HUES48 (cell line): Measurements from ENCODE around the gene GPRIN2.

ENCODE experiments used
- H3K27ac ChIP-seq: one replicate; pipeline ENCODE4 v1.7.0; 2013; ENCODE audit warnings: low read depth, low read length, inconsistent platforms
- H3K27me3 ChIP-seq: 2 replicates; pipeline ENCODE4 v1.6.1; 2013; ENCODE audit warnings: mild to moderate bottlenecking, low read length; ENCODE audit not compliant: control insufficient read depth, insufficient read depth
- H3K36me3 ChIP-seq: 2 replicates; pipeline ENCODE4 v1.6.1; 2013; ENCODE audit warnings: low read length; ENCODE audit not compliant: control insufficient read depth, insufficient read depth
- H3K4me1 ChIP-seq: 2 replicates; pipeline ENCODE4 v1.6.1; 2013; ENCODE audit warnings: mild to moderate bottlenecking, low read length; ENCODE audit not compliant: control insufficient read depth, insufficient read depth
- H3K4me3 ChIP-seq: 2 replicates; pipeline ENCODE4 v1.5.1; 2013; ENCODE audit warnings: mild to moderate bottlenecking, low read depth, low read length
- H3K9ac ChIP-seq: 2 replicates; pipeline ENCODE4 v1.6.1; 2013; ENCODE audit warnings: mild to moderate bottlenecking, low read depth, low read length, moderate library complexity
- H3K9me3 ChIP-seq: 2 replicates; pipeline ENCODE4 v1.6.1; 2013; ENCODE audit warnings: low read length; ENCODE audit not compliant: control insufficient read depth, insufficient read depth

Gene GPRIN2

DNA sequence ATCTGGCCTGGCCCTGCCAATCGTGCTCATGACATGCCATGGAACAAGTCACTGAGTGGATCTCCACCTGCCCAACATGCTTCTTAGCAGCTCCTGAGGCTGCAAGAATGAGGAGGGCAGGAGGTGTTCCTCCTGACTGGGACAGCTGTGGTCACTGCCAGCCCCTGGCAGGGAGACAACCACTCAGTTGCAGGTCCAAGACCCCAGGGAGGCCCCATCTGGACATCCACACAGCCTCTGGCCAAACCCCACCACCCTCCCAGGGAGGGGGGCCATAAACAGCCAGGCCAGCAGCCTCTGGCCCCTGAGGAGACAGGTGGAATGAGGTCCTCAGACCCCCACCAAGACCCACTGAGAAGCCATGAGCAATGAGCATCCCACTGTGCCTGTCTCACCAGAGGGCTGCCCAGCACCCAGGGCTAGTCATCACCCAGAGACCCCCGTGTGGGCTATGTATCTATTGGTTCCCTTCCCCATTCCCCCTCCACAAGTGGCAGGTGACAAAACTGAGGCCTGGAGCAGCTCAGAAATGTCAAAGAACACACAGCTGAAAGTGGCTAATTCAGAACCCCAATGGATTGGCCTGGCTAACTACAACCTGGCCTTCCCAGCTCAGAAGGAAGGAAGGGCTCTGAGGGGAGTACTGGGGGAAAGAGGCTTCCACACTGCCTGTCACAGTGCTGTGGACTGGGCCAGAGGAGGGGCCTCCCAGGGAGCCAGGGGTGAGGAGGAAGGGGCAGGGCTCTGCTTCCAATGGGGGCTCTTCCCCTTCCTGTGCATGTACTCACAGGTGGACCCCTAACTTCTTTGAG, 3.0 kb downstream of the GPRIN2 start:
- no peak overlapping the region for H3K9ac ChIP-seq
- H3K27me3 ChIP-seq, result peaks cover 20% of the 10 kb centered on the region
- H3K27ac ChIP-seq, result no peak overlapping the region
- peaks cover 7% of the 10 kb centered on the region for H3K4me1 ChIP-seq
- peaks cover 47% of the 10 kb centered on the region for H3K36me3 ChIP-seq
- no peak overlapping the region for H3K4me3 ChIP-seq
- no peaks in the 10 kb centered on the region for H3K9me3 ChIP-seq

DNA sequence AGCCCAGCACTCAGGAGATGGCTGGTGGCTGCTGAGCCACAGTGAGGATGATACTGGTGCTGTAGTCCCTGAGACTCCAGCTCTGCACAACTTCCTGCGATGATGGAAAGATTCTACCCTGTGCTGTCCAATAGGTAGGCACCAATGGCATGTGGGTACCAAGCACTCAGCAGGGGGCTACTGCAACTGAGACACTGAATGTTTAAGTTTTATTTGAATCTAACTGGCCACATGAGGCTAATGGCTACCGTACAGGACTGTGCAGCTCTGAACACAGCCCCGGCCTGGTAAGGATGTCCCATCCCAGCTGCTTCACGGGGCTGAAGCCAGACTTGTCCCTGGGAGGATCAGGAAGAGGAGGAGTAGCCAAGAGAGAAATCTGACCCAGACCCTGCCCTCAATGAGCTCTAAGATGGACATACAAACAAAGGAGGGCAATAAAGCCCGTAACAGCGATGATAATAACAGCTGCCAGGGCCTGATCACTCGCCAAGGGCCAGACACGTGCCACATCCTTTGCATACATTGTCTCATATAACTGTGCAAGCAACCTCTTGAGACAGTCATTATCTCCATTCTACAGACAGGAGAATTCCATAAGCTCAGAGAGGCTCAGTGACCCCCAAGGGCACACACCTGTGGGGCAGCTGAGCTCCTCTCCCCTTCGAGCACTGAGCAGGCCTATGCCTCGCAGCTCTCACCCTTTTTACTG, 3.8 kb downstream of the GPRIN2 start:
- H3K4me3 ChIP-seq, result no peak overlapping the region
- no peak overlapping the region for H3K9ac ChIP-seq
- H3K36me3 ChIP-seq, result peaks cover 47% of the 10 kb centered on the region
- no peak overlapping the region for H3K27ac ChIP-seq
- H3K4me1 ChIP-seq, result peaks cover 7% of the 10 kb centered on the region
- H3K9me3 ChIP-seq, result no peaks in the 10 kb centered on the region
- H3K27me3 ChIP-seq, result peaks cover 13% of the 10 kb centered on the region

DNA sequence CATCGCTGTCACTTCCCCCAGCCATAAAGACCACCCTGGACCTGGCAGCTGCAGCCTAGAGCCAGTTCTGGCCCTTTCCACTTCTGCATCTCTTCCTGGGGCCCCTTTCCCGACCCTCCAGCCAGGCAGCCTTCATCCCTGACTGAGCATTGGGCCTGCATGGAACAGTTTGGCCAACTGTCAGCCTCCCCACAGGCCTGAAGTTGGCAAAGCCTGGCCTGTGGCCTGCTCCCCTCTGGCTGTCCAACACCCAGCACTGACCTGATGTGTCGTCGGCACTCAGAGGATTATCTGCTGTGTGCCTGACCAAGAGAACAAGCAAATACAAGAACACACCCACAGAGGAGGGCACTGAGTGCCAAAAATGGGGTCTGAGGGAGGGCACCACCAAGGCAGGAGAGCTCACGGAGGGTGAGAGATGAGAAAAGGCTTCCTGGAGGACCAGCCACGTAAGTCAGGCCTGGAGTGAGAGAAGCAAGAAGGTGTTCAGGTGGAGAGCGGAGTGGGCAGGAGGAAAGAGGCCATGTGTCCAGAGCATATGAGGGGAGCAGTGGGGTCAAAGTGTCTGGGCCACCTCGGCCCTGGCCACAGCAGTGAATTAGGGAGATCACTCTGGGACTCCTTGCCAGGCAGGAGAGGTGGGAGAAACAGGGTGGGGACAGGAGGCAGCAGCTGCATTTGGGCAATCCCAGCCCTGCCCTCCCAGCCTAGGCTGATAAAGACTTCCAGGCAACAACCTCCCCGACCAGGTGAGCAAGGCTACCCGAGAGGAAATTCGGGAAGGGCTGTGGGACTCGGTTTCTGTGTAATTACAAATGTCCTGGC, 4.5 kb downstream of the GPRIN2 start:
- Histone ChIP-seq H3K36me3 (peaks cover 47% of the 10 kb centered on the region), H3K9ac (no peak overlapping the region), H3K4me3 (no peak overlapping the region), H3K4me1 (peaks cover 7% of the 10 kb centered on the region), H3K27ac (no peak overlapping the region), H3K9me3 (no peaks in the 10 kb centered on the region), H3K27me3 (0 out of 2 replicates have a peak, but pooled peaks cover 5% of the 10 kb centered on the region)

DNA sequence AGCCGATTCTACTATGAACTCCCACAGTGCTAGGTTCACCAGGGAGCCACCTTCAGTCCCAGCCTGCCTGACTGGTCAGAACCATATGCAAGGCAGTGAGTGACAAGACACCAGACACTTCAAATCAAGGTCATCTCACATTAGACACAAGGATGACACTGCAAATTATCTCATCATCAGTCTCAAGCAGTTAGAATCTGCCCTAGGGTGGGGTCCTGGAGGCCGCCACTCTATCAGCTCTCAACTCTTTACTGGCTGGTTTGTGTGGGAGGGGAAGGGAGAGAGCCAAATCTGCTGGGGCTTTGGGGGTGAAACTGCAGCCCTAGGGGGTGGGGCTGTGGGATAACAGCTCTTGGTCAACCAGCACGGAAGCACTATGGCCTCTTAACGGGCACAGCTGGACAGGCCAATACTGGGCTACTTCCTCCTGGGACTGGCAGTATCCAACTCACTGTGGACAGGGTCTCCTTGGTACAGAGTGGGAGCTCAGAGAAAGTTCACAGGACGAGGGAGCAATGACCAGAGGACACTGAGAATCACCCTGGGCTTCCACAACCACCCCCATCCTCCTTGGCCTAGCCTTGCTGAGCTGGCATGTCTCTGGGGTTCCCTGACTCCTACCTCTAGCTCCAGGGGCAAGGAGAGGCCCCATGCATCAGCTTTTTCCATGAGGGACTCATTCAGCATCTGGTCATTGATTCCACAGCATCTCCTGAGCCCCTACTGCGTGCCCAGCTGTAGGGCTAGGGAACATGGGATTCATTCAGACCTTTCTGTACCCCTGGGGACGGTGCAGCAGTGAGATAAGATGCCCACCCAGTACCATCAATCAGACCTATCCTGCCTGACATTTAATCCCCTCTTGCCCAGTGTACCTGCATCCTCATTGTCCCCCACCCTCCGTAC, 5.4 kb downstream of the GPRIN2 start:
- H3K9me3 ChIP-seq, result no peaks in the 10 kb centered on the region
- no peak overlapping the region for H3K27ac ChIP-seq
- H3K27me3 ChIP-seq, result 0 out of 2 replicates have a peak, but pooled peaks cover 5% of the 10 kb centered on the region

DNA sequence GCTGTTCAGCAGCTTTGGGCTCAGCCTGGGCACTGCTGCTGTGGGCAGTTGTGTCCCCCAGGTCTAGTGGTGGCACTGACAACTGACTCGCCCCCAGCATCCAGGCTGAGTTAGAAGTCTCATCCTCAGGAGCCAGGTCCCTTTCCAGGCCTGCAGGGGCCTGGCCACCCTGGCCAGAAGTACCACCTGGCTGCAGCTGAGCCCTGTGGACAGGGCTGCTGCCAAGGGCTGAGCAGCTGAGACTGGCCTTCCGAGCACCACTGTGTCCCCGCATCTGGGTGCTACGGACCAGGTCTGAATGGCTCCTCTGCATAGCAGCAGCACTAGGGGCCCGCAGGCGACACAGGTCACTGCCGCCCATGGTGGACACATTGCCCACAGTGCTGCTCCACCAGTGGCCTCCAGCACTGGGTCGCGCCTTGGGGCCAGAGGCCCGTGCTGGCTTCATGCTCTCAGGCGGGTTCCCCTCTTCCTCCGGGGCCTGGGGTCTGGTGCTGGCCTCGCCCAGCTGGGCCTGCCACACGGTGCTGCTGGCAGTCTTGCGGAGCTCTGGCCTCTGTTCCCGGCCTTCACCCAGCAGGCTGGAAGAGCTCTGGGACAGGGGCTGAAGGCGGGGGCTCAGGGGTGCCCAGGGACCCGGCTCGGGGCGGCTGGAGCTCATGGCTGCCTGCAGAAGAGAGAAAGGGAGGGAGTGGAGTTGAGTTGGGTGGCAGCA, 6.2 kb downstream of the GPRIN2 start:
- H3K4me3 ChIP-seq, result no peak overlapping the region
- peaks cover 47% of the 10 kb centered on the region for H3K36me3 ChIP-seq
- H3K4me1 ChIP-seq, result peaks cover 2% of the 10 kb centered on the region
- H3K9me3 ChIP-seq, result no peaks in the 10 kb centered on the region
- no peak overlapping the region for H3K9ac ChIP-seq
- H3K27ac ChIP-seq, result no peak overlapping the region
- H3K27me3 ChIP-seq, result 0 out of 2 replicates have a peak, but pooled peaks cover 2% of the 10 kb centered on the region

More for the DNA sequence above, 5.4 kb downstream of the GPRIN2 start:
- peaks cover 47% of the 10 kb centered on the region for H3K36me3 ChIP-seq
- no peak overlapping the region for H3K4me3 ChIP-seq
- H3K4me1 ChIP-seq, result peaks cover 7% of the 10 kb centered on the region
- H3K9ac ChIP-seq, result no peak overlapping the region

DNA sequence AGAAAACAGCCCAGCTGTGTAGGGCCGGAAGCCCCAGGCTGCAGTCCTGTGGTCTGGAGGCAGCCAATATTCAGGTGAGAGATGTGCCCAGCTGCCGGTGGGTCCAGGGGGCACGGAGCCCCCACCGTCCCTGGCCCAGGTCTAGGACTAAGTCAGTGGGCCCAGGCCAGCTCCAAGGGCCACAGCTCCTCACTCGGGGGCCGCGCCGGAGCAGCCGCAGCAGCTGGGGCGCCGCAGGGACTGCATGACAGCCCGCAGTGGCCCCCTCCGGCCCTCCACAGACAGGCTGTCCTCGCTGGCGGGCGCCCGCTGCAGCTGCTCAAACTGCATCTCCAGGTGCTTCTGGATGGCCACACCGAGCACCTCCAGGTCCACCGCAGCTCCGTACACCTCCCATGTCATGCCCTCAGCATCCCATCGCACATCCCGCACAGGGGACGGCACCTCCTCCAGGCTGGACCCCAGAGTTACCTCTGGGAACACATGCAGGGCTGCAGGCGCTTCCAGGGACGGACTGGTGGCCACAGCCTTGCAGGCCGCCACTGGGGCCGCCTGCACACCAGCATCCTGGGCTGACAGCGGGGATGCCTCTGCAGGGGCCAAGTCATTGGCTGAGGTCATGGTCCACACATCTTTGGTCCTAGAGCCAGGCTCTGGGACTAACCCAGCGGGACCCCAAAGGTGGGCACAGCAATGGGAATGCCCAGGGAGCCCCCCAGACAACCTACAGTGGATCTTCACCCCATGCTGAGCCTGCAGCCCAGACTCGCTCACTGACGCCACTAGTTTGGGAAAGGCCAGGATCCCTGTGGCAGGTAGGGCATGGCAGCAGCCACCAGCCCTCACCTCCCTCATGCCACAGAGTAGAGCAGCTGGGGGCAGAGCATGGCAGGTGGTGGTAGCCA, 7.0 kb downstream of the GPRIN2 start:
- Histone ChIP-seq H3K4me1 (no peaks in the 10 kb centered on the region), H3K27ac (no peak overlapping the region), H3K36me3 (peaks cover 47% of the 10 kb centered on the region), H3K4me3 (no peak overlapping the region), H3K27me3 (no peaks in the 10 kb centered on the region), H3K9ac (no peak overlapping the region), H3K9me3 (no peaks in the 10 kb centered on the region)

DNA sequence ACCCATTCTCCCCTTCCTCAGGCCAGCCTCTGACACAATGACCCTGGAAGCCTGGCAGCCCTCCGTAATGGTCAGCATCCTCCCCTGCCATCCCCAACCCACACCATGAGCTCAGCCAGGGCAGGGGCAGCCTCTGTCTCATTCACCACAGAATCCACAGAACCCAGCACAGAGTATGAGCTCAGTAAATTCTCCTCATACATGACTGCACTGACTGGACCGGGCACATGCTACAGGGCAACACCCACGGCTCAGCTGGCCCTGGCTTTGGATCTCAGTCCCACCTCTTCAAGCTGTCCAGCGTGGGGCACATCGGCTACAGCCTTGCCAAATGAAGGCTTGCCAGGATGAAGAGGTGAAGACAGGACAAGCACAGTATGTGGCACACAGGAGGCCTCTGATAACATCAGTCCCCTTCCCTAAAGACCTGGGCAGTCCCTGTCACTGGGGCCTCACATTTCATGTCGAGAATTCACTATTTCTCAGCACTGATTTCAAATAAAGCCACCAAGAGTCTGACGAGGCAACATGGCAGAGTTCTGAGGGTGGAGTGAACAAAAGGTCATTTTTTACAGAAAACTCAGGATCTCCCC, 7.9 kb downstream of the GPRIN2 start:
- no peaks in the 10 kb centered on the region for H3K4me1 ChIP-seq
- H3K9ac ChIP-seq, result no peak overlapping the region
- no peaks in the 10 kb centered on the region for H3K9me3 ChIP-seq
- H3K27ac ChIP-seq, result no peak overlapping the region
- no peaks in the 10 kb centered on the region for H3K27me3 ChIP-seq
- H3K36me3 ChIP-seq, result peaks cover 41% of the 10 kb centered on the region
- H3K4me3 ChIP-seq, result no peak overlapping the region

DNA sequence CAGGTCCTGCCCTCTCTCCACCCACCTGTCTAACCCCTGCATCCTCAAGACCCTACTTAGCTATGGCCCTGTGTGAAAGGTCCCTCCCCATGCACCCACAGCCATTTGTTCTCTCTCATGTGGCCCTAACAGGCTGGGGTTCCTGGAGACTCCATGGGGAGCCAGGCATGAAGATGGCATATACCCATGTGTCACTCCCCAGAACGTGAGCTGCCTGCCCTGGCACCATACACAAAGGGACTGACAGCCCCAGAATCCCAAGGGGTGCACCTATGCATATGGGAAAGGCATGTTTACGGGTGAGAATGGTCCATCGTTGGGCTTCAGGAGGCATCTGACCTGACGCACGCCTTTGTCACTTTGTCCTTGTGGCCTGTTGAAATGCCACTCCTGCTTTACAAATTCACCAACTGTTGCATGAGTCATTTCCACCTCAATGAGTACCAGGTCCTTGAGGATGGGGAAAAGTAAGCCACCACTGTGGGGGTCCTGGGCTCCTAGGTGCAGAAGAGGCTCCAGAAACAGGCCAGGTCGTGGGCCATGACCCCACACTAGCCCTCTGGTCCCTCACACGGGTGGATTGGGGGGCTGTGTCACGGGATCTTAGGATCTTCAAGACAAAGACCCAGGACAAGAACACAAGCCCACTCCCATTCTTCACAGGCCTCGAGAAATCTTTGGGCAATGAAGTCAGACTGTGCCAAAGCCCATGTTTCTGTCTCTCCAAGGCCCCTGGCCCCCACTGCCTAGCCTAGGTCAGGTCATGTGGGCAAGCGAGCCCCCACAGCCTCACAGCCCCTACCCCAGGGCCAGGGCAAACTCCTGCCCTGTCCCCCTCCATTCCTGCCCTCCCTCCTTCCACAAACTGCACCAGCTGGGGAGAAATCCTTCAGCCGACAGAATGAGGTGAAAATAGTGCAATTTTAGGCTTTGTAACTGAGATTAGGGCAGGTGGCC, 8.6 kb downstream of the GPRIN2 start:
- no peaks in the 10 kb centered on the region for H3K27me3 ChIP-seq
- H3K4me1 ChIP-seq, result no peaks in the 10 kb centered on the region; the same call in 1 of the 2 replicates
- peaks cover 34% of the 10 kb centered on the region for H3K36me3 ChIP-seq
- no peak overlapping the region for H3K27ac ChIP-seq
- H3K9me3 ChIP-seq, result no peaks in the 10 kb centered on the region
- H3K9ac ChIP-seq, result no peak overlapping the region
- H3K4me3 ChIP-seq, result no peak overlapping the region
